Loucy (cell line): ENCODE results near the gene SYNPO2L.

Experiments
- EZH2phosphoT487 ChIP-seq: fragments of 200-600 bp; IDR thresholded peaks from 2 replicates; pipeline ENCODE4 v1.6.1; 2018; ENCODE audit warnings: antibody characterized with exemption, mild to moderate bottlenecking, moderate library complexity, borderline replicate concordance
- TF ChIP-seq, protein P1 (sequence below): fragments of 200-600 bp; sonication (generic); conservative IDR thresholded peaks from 2 replicates; pipeline ENCODE4 v1.5.1; 2014; ENCODE audit warnings: mild to moderate bottlenecking, antibody characterized with exemption, low read length

GRCh38 chr10:73614720-73615119 is 41.1 kb downstream of the SYNPO2L start:
- TF ChIP-seq EZH2phosphoT487, result no peak
- TF ChIP-seq, protein P1, sequence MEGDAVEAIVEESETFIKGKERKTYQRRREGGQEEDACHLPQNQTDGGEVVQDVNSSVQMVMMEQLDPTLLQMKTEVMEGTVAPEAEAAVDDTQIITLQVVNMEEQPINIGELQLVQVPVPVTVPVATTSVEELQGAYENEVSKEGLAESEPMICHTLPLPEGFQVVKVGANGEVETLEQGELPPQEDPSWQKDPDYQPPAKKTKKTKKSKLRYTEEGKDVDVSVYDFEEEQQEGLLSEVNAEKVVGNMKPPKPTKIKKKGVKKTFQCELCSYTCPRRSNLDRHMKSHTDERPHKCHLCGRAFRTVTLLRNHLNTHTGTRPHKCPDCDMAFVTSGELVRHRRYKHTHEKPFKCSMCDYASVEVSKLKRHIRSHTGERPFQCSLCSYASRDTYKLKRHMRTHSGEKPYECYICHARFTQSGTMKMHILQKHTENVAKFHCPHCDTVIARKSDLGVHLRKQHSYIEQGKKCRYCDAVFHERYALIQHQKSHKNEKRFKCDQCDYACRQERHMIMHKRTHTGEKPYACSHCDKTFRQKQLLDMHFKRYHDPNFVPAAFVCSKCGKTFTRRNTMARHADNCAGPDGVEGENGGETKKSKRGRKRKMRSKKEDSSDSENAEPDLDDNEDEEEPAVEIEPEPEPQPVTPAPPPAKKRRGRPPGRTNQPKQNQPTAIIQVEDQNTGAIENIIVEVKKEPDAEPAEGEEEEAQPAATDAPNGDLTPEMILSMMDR, result no peak
